GM21360 (cell line): ENCODE data around the gene JARID2.
"Not testable (repeated sequence)": the region's sequence is repeated elsewhere in the genome, so short reads cannot be mapped to it uniquely, and the experiment has no call there.

Experiments
- ATAC-seq: cut with Tn5 transposase; IDR thresholded peaks from one replicate; pipeline ENCODE4 v1.9.1; 2021; ENCODE audit warnings: mild to moderate bottlenecking, moderate library complexity; ENCODE audit not compliant: unreplicated experiment

Gene JARID2

DNA sequence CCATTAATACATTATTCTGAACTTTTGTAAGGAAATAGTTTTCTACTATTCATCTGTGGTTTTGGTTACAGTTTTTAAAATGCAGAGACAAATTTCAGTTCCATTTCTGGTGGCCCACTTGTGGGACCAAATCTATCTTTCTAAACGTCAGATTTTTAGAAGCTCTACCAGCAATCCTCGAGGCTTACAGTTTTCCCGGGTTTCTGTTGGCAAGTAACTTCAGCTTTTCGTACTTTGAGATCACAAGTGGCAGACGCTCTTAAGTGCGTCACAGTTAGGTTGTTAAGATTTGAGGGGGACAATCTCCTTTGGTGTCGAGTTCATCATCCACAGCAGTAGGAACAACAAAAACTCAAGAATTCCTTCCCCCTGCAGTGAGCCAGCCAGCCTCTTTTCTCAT lies 60.0 kb downstream of the JARID2 start:
- no peak for ATAC-seq

- no peak for ATAC-seq
Measured at GRCh38 chr6:15308435-15309213, 62.8 kb downstream of the JARID2 start.

DNA sequence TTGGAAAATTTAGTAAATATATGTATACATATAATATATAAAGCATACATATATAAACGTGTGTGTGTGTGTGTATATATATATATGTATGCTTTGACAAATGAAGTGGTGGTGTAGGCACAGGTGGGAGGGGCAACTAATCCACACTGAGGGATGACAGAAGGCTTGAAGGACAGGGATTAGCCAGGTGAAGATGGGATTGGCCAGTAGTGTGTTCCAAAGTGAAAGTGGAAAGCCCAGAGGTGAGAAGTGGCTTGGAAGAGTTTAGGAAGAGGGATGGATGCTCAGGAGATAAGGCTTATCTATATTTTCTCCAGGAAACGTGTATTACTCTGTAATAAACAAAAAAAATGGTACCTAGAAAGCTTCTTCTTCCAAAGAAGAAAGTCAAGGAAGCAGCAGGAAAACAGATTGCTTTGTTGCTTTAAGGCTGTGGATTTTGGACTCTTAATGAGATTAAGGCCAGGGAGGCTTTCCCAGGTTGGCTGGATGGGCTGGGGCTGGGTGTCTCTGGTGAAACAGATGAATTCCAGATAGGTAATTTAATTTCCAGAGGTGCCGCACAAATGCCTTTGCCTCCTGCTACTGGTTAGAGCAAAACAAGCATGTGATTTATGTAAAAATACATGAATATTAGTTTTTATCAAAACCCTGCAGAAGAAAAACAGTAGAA lies 63.9 kb downstream of the JARID2 start:
- no peak for ATAC-seq

GRCh38 chr6:15310680-15311079 lies 64.8 kb downstream of the JARID2 start:
- ATAC-seq = no peak

GRCh38 chr6:15312500-15312899 lies 66.6 kb downstream of the JARID2 start:
- ATAC-seq = no peak

DNA sequence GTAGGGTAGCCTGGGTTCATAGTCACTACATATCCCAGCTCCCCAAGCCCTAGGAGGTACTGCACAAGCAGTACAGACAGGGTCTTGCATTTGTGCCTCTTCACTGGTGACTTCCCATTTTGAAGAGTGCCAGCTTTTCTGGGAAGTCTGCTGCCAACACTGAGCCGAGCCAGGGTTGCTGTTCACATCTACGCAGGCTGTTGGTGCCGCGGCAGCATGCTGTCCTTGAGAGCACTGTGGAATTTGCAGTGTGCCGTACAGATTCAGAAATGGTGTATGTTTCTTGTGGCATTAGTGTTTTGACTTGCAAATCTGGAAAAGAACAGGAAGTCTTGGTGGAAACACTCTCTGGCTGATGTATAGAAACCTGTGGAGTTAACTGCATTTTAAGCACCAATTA lies 67.5 kb downstream of the JARID2 start:
- no peak for ATAC-seq

DNA sequence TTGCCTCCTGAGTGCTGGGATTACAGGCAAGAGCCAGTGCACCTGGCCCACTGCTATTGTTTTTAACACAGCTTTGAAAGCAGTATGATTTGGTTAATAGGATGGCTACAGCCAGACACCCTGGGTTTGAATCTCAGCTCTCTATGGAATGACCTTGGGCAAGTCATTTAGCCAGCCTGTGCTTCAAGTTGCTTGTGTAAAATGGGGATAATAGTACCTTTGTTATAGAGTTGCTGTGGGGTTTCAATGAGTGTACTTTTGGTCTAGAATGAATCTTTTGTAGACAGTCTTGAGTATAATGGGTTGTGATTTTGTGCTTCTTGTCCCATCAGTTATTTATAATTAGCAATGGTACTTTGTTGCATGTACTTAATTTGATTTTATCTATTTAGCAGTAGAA lies 70.9 kb downstream of the JARID2 start:
- ATAC-seq = no peak

- no peak for ATAC-seq
Measured at GRCh38 chr6:15317251-15317650, 71.4 kb downstream of the JARID2 start.

- no peak for ATAC-seq
Measured at GRCh38 chr6:15317934-15318902, 72.3 kb downstream of the JARID2 start.

- no peak for ATAC-seq
Measured at GRCh38 chr6:15319677-15320076, 73.8 kb downstream of the JARID2 start.

- no peak for ATAC-seq
Measured at GRCh38 chr6:15320693-15321092, 74.8 kb downstream of the JARID2 start.

DNA sequence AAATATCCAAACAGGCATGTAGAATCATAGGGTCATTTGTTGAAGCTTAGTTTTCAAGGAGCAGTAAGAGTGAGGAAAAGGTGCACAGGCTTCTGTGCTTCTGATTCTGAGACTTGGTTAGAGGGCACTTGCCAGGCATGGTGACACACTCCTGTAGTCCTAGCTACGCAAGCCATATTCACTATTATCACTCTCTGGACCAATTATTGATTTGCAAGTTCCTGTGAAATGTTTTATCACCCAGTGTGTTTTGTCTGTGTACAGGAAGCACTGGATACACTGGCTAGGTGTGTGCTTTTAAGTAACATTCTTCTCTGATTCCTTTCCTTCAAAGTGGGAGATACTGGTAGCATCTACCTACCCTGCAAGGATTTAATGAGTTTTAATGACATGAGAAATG lies 76.3 kb downstream of the JARID2 start:
- no peak for ATAC-seq

DNA sequence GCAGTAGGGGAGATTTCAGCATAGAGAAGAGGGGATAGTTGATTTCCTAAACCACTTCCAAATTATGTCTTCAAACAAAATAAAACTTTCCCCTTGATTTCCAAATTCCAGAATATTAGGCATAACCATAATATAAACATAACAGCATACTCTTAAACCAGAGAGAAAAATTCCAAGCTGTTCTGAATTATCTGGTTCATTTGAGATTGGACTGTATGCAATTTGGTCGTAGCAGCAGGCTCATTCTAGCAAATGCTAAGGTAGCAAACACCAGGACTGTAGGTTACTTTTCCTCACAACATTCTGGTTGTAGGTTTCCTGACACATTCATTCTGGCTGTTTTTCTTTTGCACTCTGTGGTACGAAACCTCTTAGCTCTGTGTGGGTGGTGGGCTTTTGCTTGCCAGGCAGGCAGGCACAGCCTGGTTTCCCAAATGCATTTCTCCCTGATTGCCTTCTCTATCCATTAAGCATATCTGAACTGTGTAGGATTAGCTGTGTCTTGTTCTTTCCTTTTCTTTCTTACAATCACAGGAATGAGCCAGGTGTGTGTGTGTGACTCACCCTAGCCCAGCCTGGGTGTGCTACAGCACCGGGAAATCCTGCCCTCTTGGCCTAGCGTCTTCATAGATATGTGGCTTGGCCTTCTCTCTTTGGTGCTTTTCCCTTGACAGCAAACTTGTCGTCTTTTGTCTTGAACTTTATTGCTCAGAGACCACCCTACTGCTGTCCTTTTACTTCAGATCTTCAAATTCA lies 77.1 kb downstream of the JARID2 start:
- no peak for ATAC-seq

- not testable (repeated sequence) for ATAC-seq
Measured at GRCh38 chr6:15323611-15324010, 77.7 kb downstream of the JARID2 start.

GRCh38 chr6:15324427-15324985 lies 78.6 kb downstream of the JARID2 start:
- ATAC-seq = no peak

GRCh38 chr6:15325540-15325955 lies 79.7 kb downstream of the JARID2 start:
- no peak for ATAC-seq

- ATAC-seq = no peak
Measured at GRCh38 chr6:15326067-15326614, 80.3 kb downstream of the JARID2 start.

GRCh38 chr6:15327271-15327670 lies 81.4 kb downstream of the JARID2 start:
- ATAC-seq = peak; percentile 34

- no peak for ATAC-seq
Measured at GRCh38 chr6:15329197-15329671, 83.4 kb downstream of the JARID2 start.
